Heart left ventricle (tissue), 13 donors: ENCODE measurements around the gene ACAA1.

Experiments used
- CTCF ChIP-seq, 12 donors: fragments of 200-600 bp; sonication (generic) in 4 of 12; IDR thresholded peaks; one replicate each; pipeline versions ENCODE4 v1.5.0 to v1.8.0; 2018 to 2022; ENCODE audit warnings: antibody characterized with exemption in 12 of 12, mild to moderate bottlenecking in 5 of 12
- POLR2A ChIP-seq, 2 donors: fragments of 450-650 bp; IDR thresholded peaks; one replicate each; pipeline ENCODE4 v1.6.1; 2017; ENCODE audit warnings: antibody characterized with exemption in 2 of 2, mild to moderate bottlenecking in 2 of 2, moderate library complexity in 2 of 2
- donor health status: ischemic (EF 13 %, LVEDD 7.1; RV severe dilation, severe dysfunction).
- donor health status: DM: no; HTN: yes; CAD: no.
- donor health status: DM: no; HTN: no; CAD: no.
- donor health status: ischemic (EF 25% LVEDD 6.9; RV normal size, moderate dysfunction).
- donor health status: ischemic (EF 25% LVEDD 5.7; RV mildly dilated, moderate dysfunction).
- donor health status: ischemic (EF 35%, LVEDD 5.7; RV mildly dilated, moderate dysfunction).
- donor health status: nonischemic (EF 11% LVEDD 7.7; RV severe dilation, severe dysfunction).
- donor health status: DM: yes; HTN: yes; CAD: no.
- donor health status: PGD.
- donor health status: ischemic (EF 29% LVEDD 5.4; RV normal size, mild dysfunction).
- donor health status: nonischemic (EF 23%, LVEDD 6.1; RV moderate dilation, normal function).

- no peak for TF ChIP-seq POLR2A (IDR thresholded peaks at IDR 0.05)
- no peak for TF ChIP-seq CTCF (IDR thresholded peaks at IDR 0.05)
Measured at GRCh38 chr3:38150780-38151528, 14.0 kb upstream of the ACAA1 start.
